BJ (cell line): Measurements from ENCODE around the gene VSTM2L. TPM values are rescaled to one million over a fixed set of nuclear protein-coding genes. Genes with fewer than 3 reads are reported as not detected.

Experiments
- CTCF ChIA-PET: fragments of 350-600 bp; formaldehyde crosslinking; extraction: SDS; loops from one replicate; lab custom pipeline; 2021; ENCODE audit warnings: antibody characterized with exemption, inconsistent platforms; lab: Yijun Ruan, JAX
- POLR2A ChIA-PET: fragments of 300-600 bp; sonication (Branson Sonifier 250); formaldehyde crosslinking; extraction: SDS; loops from one replicate; lab custom pipeline; 2021; ENCODE audit warnings: antibody characterized with exemption; lab: Charles Lee
- DNase-seq: peaks from one replicate; pipeline ENCODE4 v3.0.0-alpha.2; 2011; ENCODE audit warnings: low read depth
- H3K27me3 ChIP-seq: 2 replicates; pipeline ENCODE4 v1.6.0; 2011; ENCODE audit warnings: low read length; ENCODE audit not compliant: control insufficient read depth, insufficient read depth
- H3K36me3 ChIP-seq: 2 replicates; pipeline ENCODE4 v1.5.1; 2011; ENCODE audit warnings: low read length; ENCODE audit not compliant: control insufficient read depth, insufficient read depth
- H3K4me3 ChIP-seq: 2 replicates; pipeline ENCODE4 v1.5.1; 2011; ENCODE audit warnings: low read depth, mild to moderate bottlenecking, control low read depth, low read length
- polyA plus RNA-seq: library from polyadenylated mRNA; depleted of rRNA; stranded (reverse); fragments of >200 nt; gene quantifications from 2 replicates; pipeline ENCODE4 v1.2.3, GENCODE V29; 2011
- TF ChIP-seq, protein P1 (sequence below): IDR thresholded peaks from 2 replicates; pipeline ENCODE4 v1.5.1; 2011; ENCODE audit warnings: low read depth, mild to moderate bottlenecking, control low read depth, inconsistent platforms, low read length, moderate library complexity; ENCODE audit not compliant: insufficient read depth

Gene VSTM2L
- polyA plus RNA-seq, 1 experiment, result 1.2 TPM

DNA sequence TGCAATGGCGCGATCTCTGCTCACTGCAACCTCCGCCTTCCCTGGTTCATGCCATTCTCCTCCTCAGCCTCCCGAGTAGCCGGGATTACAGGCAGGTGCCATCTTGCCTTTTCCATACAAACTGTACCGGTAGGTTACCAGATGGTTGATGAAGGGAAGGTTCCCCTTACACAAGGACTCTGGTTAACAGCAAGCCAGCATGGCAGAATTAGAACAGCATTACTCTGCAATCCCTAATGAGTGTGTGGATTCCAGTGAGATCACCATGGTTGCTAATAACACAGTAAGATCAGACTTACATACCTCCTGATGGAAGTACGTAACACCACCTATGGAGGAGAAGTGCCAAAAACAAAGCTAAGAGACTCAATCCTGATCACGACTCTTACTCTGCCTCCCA is 78.6 kb downstream of the VSTM2L start:
- Histone ChIP-seq H3K4me3 (no peak overlapping the region), H3K36me3 (no peaks in the 10 kb centered on the region), H3K27me3 (no peaks in the 10 kb centered on the region)
- CTCF ChIA-PET, result interaction anchor here (0.7 kb wide), 1 partner anchor 417 kb away, joined by 3 read pairs; no protein-coding TSS in a partner anchor
- POLR2A ChIA-PET, result no interaction called here
- DNase-seq, result no peak
- TF ChIP-seq, protein P1, sequence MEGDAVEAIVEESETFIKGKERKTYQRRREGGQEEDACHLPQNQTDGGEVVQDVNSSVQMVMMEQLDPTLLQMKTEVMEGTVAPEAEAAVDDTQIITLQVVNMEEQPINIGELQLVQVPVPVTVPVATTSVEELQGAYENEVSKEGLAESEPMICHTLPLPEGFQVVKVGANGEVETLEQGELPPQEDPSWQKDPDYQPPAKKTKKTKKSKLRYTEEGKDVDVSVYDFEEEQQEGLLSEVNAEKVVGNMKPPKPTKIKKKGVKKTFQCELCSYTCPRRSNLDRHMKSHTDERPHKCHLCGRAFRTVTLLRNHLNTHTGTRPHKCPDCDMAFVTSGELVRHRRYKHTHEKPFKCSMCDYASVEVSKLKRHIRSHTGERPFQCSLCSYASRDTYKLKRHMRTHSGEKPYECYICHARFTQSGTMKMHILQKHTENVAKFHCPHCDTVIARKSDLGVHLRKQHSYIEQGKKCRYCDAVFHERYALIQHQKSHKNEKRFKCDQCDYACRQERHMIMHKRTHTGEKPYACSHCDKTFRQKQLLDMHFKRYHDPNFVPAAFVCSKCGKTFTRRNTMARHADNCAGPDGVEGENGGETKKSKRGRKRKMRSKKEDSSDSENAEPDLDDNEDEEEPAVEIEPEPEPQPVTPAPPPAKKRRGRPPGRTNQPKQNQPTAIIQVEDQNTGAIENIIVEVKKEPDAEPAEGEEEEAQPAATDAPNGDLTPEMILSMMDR, result no peak

DNA sequence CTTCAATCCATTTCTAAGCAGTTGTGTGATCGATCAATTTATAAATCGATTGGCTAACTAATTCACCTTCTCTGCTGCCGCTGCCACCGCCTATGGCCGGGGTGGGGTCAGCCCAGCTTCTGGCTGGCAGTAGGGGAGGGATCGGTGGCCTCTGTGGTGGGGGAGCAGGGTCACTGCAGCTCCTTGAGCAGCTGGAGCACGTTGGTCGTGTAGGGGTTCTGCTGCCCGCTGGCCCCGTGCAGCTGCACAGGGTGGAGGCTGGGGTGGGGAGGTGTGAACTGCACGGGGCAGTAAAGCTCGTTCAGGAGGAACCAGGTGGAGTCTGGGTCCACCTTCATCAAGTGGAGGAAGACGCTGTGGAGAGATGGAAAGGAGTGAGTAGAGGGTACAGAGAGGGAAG is 80.4 kb downstream of the VSTM2L start:
- POLR2A ChIA-PET, result no interaction called here

DNA sequence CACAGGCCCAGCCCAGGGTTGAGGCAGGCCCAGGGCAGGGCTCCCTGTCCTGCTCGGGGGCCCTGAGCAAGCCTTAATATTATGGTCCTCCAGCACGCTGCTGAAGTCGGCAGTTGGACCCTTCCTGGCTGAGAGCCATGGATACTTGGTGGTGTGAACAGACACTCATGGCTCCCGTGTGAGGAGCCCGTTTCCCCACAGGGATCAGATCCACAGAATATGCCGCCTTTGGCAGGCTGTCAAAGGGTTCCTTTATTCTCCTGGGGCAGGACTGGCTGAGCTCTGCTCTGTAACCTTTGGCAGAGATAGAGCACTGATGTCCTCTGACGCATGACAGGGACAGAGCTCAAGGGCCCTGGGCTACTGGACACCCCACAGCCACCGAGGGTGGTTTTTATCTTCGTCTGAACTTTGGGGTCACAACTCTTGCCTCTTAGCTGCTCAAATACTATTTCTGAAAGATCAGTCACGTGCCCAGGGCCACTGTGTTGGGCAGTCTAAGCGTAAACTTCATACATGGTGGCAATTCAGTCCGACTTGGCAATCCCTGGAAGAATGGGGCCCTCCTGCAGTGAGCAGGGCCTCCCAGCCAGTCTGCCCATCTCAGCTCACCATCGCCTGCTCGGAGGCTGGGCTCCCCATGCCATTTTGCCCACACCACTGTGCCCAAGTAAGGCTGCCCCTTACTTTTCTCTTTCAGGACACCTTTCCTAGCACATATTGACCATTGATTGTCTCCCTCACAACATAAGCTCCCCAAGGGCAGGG is 81.3 kb downstream of the VSTM2L start:
- H3K4me3 ChIP-seq, result no peak overlapping the region
- H3K27me3 ChIP-seq, result no peaks in the 10 kb centered on the region
- H3K36me3 ChIP-seq, result no peaks in the 10 kb centered on the region
- CTCF ChIA-PET, result interaction anchor here (1.1 to 1.2 kb wide), 2 partner anchors 8 to 420 kb away, joined by 4 read pairs; no protein-coding TSS in a partner anchor
- POLR2A ChIA-PET, result no interaction called here
- no peak for DNase-seq
- TF ChIP-seq, protein P1, result no peak

More for the DNA sequence above, 80.4 kb downstream of the VSTM2L start:
- no peak overlapping the region for H3K4me3 ChIP-seq
- no peak for DNase-seq
- CTCF ChIA-PET, result interaction anchor here (1.1 to 1.4 kb wide), 3 partner anchors 9 to 419 kb away, joined by 4 to 5 read pairs (median 4); no protein-coding TSS in a partner anchor
- no peaks in the 10 kb centered on the region for H3K27me3 ChIP-seq
- no peaks in the 10 kb centered on the region for H3K36me3 ChIP-seq
- TF ChIP-seq, protein P1, result no peak

DNA sequence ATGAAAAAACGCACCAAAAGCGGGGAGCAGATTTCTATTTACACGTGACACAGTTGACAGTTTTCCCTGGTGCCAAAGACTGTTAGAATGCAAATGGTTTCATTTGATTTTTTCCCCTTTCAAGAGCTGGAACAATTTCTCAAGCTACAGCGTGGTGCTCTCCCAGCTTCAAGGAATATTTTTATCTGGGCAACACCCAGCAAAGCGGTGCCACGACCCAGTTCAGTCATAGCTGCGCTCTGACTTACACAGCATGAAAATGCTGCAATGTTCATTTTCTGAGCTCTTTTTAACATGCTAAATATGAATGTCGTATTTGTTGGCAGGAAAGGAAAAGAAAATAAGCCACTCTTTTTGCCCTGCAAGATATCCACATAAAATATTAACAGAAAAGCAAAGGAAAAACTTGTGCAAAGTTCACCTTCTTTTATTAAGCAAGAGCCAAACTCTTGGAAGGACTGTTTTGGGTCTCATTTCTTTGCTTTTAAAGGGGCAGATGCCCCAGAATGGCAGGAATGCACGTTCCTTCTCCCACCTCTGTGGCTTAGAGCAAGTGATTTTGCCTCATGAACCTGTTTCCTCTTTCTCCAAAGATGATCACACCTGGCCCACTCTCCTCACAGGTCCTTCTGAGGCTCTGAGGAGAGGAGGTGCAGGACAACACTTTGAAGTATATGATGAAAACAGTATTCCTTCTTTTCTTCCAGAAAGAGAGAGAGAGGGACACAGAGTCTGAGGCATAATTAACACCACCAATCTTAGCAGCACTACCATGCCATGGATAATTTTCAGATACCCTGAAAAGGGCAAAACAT is 83.3 kb downstream of the VSTM2L start:
- H3K4me3 ChIP-seq, result no peak overlapping the region
- TF ChIP-seq, protein P1, result no peak
- POLR2A ChIA-PET, result no interaction called here
- H3K36me3 ChIP-seq, result no peaks in the 10 kb centered on the region
- CTCF ChIA-PET, result interaction anchor here (1.4 to 2.4 kb wide), 2 partner anchors 11 to 13 kb away, joined by 3 to 5 read pairs; no protein-coding TSS in a partner anchor
- no peak for DNase-seq
- no peaks in the 10 kb centered on the region for H3K27me3 ChIP-seq
